Measurements from ENCODE around the gene USP8.

DNA sequence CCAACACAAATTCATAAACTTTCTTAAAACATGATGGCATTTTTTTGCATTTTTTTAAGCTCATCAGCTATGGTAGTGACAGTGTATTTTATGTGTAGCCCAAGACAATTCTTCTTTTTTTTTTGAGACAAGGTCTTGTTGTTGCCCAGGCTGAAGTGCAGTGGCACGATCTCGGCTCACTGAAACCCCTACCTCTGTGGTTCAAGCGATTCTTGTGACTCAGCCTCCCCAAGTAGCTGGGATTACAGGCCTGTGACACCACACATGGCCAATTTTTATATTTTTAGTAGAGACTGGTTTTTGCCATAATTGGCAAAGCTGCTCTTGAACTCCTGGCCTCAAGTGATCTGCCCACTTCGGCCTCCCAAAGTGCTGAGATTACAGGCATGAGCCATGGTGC lies 139.6 kb downstream of the USP8 start:
- no peak for TF ChIP-seq CTCF (IDR thresholded peaks at IDR 0.05)
- TF ChIP-seq EZH2 (IDR thresholded peaks at IDR 0.05) = no peak
- no peak for TF ChIP-seq EZH2phosphoT487 (IDR thresholded peaks at IDR 0.05)

Data from neural progenitor cell (in vitro differentiated cells).